ENCODE results near the gene ZNF609. TPM values are rescaled to one million over a fixed set of nuclear protein-coding genes. Genes with fewer than 3 reads are reported as not detected.

Gene ZNF609
- total RNA-seq, 4 donors from 2014 or later, result 19.4 to 30.5 (median 21.1) TPM

DNA sequence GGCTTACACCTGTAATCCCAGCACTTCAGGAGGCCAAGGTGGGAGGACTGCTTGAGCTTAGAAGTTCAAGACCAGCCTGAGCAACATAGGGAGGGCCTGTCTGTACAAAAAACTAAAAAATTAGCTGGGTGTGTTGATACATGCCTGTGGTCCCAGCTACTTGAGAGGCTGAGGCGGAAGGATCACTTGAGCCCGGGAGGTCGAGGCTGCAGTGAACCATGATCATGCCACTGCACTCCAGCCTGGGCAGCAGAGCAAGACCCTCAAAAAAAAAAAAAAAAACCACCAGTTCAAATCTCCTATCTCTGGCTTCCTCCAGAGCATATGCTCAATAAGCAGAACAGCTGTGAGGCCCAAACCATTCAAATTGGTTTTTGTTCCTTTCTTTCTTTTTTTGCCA, 53.4 kb downstream of the ZNF609 start:
- no peak overlapping the region for H3K4me3 ChIP-seq (ENCODE audit: low read depth, poor library complexity, severe bottlenecking)
- no peak for TF ChIP-seq POLR2A (IDR thresholded peaks at IDR 0.05)
- TF ChIP-seq, protein P1, sequence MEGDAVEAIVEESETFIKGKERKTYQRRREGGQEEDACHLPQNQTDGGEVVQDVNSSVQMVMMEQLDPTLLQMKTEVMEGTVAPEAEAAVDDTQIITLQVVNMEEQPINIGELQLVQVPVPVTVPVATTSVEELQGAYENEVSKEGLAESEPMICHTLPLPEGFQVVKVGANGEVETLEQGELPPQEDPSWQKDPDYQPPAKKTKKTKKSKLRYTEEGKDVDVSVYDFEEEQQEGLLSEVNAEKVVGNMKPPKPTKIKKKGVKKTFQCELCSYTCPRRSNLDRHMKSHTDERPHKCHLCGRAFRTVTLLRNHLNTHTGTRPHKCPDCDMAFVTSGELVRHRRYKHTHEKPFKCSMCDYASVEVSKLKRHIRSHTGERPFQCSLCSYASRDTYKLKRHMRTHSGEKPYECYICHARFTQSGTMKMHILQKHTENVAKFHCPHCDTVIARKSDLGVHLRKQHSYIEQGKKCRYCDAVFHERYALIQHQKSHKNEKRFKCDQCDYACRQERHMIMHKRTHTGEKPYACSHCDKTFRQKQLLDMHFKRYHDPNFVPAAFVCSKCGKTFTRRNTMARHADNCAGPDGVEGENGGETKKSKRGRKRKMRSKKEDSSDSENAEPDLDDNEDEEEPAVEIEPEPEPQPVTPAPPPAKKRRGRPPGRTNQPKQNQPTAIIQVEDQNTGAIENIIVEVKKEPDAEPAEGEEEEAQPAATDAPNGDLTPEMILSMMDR (IDR thresholded peaks at IDR 0.05), result no peak
- WGBS, 2 donors, result 93 to 97% methylated on average over 3 of the region's 3 CpGs
- no peak for DNase-seq (ENCODE audit: low spot score in 2 of 2)
- intact Hi-C loops (cut with DNase I; ENCODE audit: low total_unique reads), result no loop called here

DNA sequence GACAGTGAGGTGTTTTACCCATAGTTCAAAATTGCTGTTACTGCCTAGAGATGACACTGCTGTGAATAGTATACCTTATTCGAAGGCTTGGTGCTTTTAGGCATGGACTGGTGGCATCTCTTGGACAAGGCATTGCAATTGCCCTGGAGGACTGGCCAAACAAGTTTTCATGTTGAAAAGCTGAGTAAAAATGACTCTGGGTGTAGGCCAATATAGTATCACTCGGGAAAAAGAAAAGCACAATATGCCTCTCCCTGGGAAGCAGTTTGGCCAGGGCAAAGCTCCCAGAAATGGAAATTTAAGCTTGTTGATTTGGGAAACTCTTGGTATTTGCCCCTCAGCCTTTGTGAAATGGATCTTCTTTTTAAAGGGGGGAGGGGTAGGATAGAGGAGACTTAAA, 54.8 kb downstream of the ZNF609 start:
- intact Hi-C loops (cut with DNase I; ENCODE audit: low total_unique reads), result no loop called here
- no peak for DNase-seq (ENCODE audit: low spot score in 2 of 2)
- TF ChIP-seq, protein P1 (IDR thresholded peaks at IDR 0.05), result no peak
- TF ChIP-seq POLR2A (IDR thresholded peaks at IDR 0.05), result no peak
- 37 to 43% methylated on average over 2 of the region's 2 CpGs for WGBS, 2 donors
- H3K4me3 ChIP-seq (ENCODE audit: low read depth, poor library complexity, severe bottlenecking), result no peak overlapping the region

DNA sequence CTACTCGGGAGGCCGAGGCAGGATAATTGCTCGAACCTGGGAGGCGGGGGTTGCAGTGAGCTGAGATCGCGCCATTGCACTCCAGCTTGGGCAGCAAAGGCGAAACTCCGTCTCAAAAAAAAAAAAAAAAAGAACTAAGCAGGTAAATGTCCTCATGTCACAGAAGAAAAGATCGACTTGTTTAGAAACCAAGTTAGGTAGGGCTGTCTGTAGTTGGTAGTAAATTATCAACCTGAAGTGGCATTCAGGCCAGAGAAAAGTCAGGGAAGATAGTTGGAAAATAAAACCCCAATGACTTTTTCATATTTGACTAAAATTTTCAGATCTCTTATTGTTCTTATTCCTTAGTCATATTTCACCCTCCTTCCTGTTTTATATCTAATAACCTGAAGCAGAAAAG, 55.4 kb downstream of the ZNF609 start:
- TF ChIP-seq, protein P1 (IDR thresholded peaks at IDR 0.05), result no peak
- TF ChIP-seq POLR2A (IDR thresholded peaks at IDR 0.05), result no peak

DNA sequence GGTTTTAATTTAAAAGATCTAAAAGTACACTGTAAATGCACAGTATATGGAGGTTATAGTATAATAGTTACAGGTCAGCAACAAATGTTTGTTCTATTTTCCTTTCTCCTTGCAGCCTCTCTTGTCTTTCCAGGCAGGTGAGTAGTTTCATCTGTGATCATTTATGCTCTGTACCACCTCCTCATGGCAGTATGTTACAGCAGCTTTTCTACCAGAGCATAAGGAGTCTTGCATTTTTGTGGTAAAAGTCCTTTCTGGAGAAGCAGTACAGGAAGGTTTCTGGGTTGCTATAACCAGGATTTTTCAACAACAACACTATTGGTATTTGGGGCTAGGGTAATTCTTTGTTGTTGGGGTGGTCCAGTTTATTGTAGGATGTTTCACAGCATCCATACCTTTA, 59.5 kb downstream of the ZNF609 start:
- intact Hi-C loops (cut with DNase I; ENCODE audit: low total_unique reads), result no loop called here
- TF ChIP-seq POLR2A (IDR thresholded peaks at IDR 0.05), result no peak
- TF ChIP-seq, protein P1 (IDR thresholded peaks at IDR 0.05), result no peak
- DNase-seq (ENCODE audit: low spot score in 2 of 2), result no peak
- H3K4me3 ChIP-seq (ENCODE audit: low read depth, poor library complexity, severe bottlenecking), result no peak overlapping the region

More for the DNA sequence above, 55.4 kb downstream of the ZNF609 start:
- WGBS, 2 donors, result 94% methylated on average over 9 of the region's 9 CpGs
- no peak for DNase-seq (ENCODE audit: low spot score in 2 of 2)
- intact Hi-C loops (cut with DNase I; ENCODE audit: low total_unique reads), result no loop called here
- H3K4me3 ChIP-seq (ENCODE audit: low read depth, poor library complexity, severe bottlenecking), result no peak overlapping the region

DNA sequence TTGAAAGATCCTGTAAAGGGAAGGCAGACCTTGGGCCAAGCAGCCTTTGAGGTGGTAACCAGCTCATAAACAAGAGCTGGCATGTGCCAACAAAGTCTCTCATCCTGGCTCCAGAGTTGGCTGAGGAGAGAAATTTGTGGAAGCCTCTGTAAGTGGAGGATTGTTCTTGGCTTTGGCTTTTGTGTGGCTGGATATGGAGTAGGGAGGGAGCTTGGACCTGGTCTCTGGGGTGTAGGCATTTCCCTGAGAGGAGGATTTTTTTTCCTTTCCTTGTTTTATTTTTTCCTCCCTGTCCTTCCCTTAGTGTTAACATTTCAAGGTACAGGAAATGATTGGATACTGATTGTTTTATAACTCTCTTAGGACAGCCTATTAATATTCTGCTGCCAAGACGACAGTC, 60.8 kb downstream of the ZNF609 start:
- WGBS, 2 donors, result 21 to 27% methylated on average over 1 of the region's 1 CpG
- H3K4me3 ChIP-seq (ENCODE audit: low read depth, poor library complexity, severe bottlenecking), result no peak overlapping the region
- TF ChIP-seq POLR2A (IDR thresholded peaks at IDR 0.05), result no peak
- TF ChIP-seq, protein P1 (IDR thresholded peaks at IDR 0.05), result no peak
- no peak for DNase-seq (ENCODE audit: low spot score in 2 of 2)
- intact Hi-C loops (cut with DNase I; ENCODE audit: low total_unique reads), result no loop called here

DNA sequence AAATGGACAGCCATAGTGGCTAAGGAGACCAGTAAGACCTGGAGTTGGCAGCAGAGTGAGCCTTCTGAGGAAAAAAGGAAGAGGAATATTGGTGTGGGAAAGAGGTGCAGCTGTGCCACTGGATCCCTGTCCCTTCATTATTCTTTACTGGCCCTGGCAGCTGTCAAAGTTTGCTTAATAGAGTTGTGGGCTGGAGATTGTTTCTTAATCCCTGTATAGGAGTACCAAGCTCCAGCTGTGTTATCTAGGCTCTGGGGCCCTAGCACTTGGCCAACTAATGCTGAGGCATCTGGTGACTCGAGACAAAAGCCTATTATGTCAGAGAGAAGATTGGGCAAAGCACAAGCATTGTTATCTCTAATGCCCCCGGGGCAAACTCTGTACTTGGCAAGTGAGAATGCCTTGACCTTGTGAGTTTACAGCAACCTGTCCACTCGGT, 61.4 kb downstream of the ZNF609 start:
- H3K4me3 ChIP-seq (ENCODE audit: low read depth, poor library complexity, severe bottlenecking), result no peak overlapping the region
- DNase-seq (ENCODE audit: low spot score in 2 of 2), result peak in 1 of 2 donors; percentile 31
- 10 to 17% methylated on average over 3 of the region's 3 CpGs for WGBS, 2 donors
- no peak for TF ChIP-seq POLR2A (IDR thresholded peaks at IDR 0.05)
- TF ChIP-seq, protein P1 (IDR thresholded peaks at IDR 0.05), result no peak
- intact Hi-C loops (cut with DNase I; ENCODE audit: low total_unique reads), result no loop called here

All from lower leg skin (tissue), 4 donors.